Measurements from ENCODE around the gene MYDGF. TPM values are rescaled to one million over a fixed set of nuclear protein-coding genes. Genes with fewer than 3 reads are reported as not detected.

MYDGF gene
- total RNA-seq (100 to 1,000 TPM in 2 of 9 donors, 10 to 100 TPM in 7; 52.1 to 159 (median 74.9) TPM), polyA plus RNA-seq (10 to 100 TPM; 35.9 to 86.9 (median 76.1) TPM)
- long read RNA-seq, donor 1, transcript MYDGF-201 (6 exons, 1,018 nt) = major isoform, 98 of 140 reads
- long read RNA-seq, donor 1, partial matches to known transcripts = 42 of 140 reads
- long read RNA-seq, donor 1, other reads (novel, unspliced or antisense) = 0 of 140 reads
- long read RNA-seq, donor 2, transcript MYDGF-201 (6 exons, 1,018 nt) = major isoform, 40 of 40 reads
- long read RNA-seq, donor 2, partial matches to known transcripts = 0 of 40 reads
- long read RNA-seq, donor 2, other reads (novel, unspliced or antisense) = 0 of 40 reads
- long read RNA-seq, donor 3, transcript MYDGF-201 (6 exons, 1,018 nt) = major isoform, 59 of 59 reads
- long read RNA-seq, donor 3, partial matches to known transcripts = 0 of 59 reads
- long read RNA-seq, donor 3, other reads (novel, unspliced or antisense) = 0 of 59 reads
- long read RNA-seq, donor 4, transcript MYDGF-201 (6 exons, 1,018 nt) = major isoform, 163 of 166 reads
- long read RNA-seq, donor 4, partial matches to known transcripts = 0 of 166 reads
- long read RNA-seq, donor 4, other reads (novel, unspliced or antisense) = 3 of 166 reads
- long read RNA-seq, donor 5, transcript MYDGF-201 (6 exons, 1,018 nt) = major isoform, 181 of 219 reads
- long read RNA-seq, donor 5, partial matches to known transcripts = 0 of 219 reads
- long read RNA-seq, donor 5, other reads (novel, unspliced or antisense) = 38 of 219 reads
- long read RNA-seq, donor 6, transcript MYDGF-201 (6 exons, 1,018 nt) = major isoform, 101 of 108 reads
- long read RNA-seq, donor 6, partial matches to known transcripts = 4 of 108 reads
- long read RNA-seq, donor 6, other reads (novel, unspliced or antisense) = 3 of 108 reads
- long read RNA-seq, donor 7, transcript MYDGF-201 (6 exons, 1,018 nt) = major isoform, 47 of 48 reads
- long read RNA-seq, donor 7, partial matches to known transcripts = 0 of 48 reads
- long read RNA-seq, donor 7, other reads (novel, unspliced or antisense) = 0 of 48 reads
- long read RNA-seq, donor 8, transcript MYDGF-201 (6 exons, 1,018 nt) = major isoform, 86 of 86 reads
- long read RNA-seq, donor 8, partial matches to known transcripts = 0 of 86 reads
- long read RNA-seq, donor 8, other reads (novel, unspliced or antisense) = 0 of 86 reads
- long read RNA-seq, donor 9, transcript MYDGF-201 (6 exons, 1,018 nt) = major isoform, 53 of 53 reads
- long read RNA-seq, donor 9, partial matches to known transcripts = 0 of 53 reads
- long read RNA-seq, donor 9, other reads (novel, unspliced or antisense) = 0 of 53 reads
- long read RNA-seq, donor 10, transcript MYDGF-201 (6 exons, 1,018 nt) = major isoform, 39 of 39 reads
- long read RNA-seq, donor 10, partial matches to known transcripts = 0 of 39 reads
- long read RNA-seq, donor 10, other reads (novel, unspliced or antisense) = 0 of 39 reads

DNA sequence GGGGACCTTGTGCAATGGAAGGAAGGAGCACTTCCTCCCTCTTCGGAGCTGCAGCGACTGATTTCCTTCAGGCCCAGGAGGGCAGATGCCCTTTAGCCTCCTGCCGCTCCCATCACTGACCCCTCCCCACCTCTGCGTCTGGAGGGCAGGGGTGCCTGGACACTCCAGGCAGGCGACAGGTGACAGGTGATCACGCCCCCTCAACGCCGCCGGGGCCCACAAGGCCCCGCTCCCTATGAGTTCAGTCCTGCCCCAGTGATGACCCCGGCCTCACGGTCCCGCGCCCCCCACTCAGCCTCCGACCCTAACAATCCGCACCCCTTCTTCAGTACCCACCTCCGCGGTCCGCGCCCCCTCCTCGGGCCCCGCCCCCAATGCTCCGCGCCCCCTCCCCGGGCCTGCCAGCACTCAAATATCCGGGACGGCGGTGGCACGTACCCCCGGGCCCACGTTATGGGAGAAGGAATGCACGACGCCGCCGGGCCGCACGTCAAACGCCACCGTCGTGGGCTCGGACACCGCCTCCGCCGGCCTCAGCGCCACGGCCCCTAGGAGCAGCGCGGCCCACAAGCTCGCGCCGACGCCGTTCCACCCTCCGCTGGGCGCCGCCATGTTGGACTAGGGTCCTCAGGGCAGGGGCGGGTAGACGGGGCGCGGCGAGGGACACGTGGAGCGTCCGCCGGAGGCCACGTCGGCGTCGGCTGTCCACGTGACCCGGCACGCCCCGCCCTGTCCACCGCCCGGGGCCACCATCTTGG lies at the start of gene MYDGF:
MYDGF (minus strand) TSS at position 620 of the 758 bp plus-strand sequence; CDS start at position 612, 8 bp downstream.
- WGBS, 4 donors = 0 to 2% (median 0%) methylated on average over 9 to 74 of the region's 75 CpGs
- Histone ChIP-seq H3K4me3 (peak within 1 kb of the TSS; percentile 45 to 85 (median 78)), H3K27ac (peak within 1 kb of the TSS in 4 of 5 donors; percentile 51 to 80 (median 66)), H3K4me1 (replicated peaks in 1 of 2) (peaks cover 8 to 20% of the 10 kb centered on the region in 2 donors), H3K36me3 (replicated peaks in 1 of 2) (peaks cover 0 to 33% of the 10 kb centered on the region in 2 donors), H3K27me3 (no peaks in the 10 kb centered on the region), H3K9me3 (replicated peaks in 1 of 3) (no peaks in the 10 kb centered on the region)
- intact Hi-C loops (cut with DNase I) = no loop called here
- TF ChIP-seq POLR2A (IDR thresholded peaks at IDR 0.05) = peak; percentile 39 to 59
- TF ChIP-seq, protein P1, sequence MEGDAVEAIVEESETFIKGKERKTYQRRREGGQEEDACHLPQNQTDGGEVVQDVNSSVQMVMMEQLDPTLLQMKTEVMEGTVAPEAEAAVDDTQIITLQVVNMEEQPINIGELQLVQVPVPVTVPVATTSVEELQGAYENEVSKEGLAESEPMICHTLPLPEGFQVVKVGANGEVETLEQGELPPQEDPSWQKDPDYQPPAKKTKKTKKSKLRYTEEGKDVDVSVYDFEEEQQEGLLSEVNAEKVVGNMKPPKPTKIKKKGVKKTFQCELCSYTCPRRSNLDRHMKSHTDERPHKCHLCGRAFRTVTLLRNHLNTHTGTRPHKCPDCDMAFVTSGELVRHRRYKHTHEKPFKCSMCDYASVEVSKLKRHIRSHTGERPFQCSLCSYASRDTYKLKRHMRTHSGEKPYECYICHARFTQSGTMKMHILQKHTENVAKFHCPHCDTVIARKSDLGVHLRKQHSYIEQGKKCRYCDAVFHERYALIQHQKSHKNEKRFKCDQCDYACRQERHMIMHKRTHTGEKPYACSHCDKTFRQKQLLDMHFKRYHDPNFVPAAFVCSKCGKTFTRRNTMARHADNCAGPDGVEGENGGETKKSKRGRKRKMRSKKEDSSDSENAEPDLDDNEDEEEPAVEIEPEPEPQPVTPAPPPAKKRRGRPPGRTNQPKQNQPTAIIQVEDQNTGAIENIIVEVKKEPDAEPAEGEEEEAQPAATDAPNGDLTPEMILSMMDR (IDR thresholded peaks at IDR 0.05) = no peak
- peak; percentile 93 to 96 (median 95) for DNase-seq

DNA sequence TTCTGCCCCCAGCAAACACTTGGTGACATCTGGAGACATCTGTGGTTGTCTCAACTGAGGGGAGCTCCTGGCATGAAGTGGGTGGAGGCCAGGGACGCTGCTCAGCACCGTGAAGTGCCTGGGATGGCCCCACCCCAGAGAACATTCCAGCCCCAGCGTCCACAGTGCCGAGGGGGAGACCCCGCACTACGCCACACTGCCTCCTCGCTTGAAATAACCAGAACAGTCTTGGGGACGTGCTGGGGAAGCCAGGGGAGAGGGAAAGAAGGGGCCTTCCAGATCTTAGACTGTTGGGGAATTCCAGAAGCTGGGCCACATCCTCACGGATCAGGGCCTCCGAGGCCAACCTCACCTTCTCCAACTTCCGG lies 49.3 kb upstream of the MYDGF start:
- peaks cover 0 to 47% of the 10 kb centered on the region in 2 donors for H3K36me3 ChIP-seq (replicated peaks in 1 of 2)
- TF ChIP-seq, protein P1 (IDR thresholded peaks at IDR 0.05) = no peak
- TF ChIP-seq POLR2A (IDR thresholded peaks at IDR 0.05) = no peak
- no peaks in the 10 kb centered on the region for H3K27me3 ChIP-seq
- no peaks in the 10 kb centered on the region for H3K9me3 ChIP-seq (replicated peaks in 1 of 3)
- WGBS, 4 donors = 85 to 92% (median 92%) methylated on average over 10 to 11 of the region's 11 CpGs; no CpG with 5 or more reads in 1 of the 4 donors
- H3K27ac ChIP-seq = no peak overlapping the region
- no peak overlapping the region for H3K4me3 ChIP-seq
- peaks cover 11 to 17% of the 10 kb centered on the region in 2 donors for H3K4me1 ChIP-seq (replicated peaks in 1 of 2)
- intact Hi-C loops (cut with DNase I) = no loop called here
- DNase-seq = no peak

DNA sequence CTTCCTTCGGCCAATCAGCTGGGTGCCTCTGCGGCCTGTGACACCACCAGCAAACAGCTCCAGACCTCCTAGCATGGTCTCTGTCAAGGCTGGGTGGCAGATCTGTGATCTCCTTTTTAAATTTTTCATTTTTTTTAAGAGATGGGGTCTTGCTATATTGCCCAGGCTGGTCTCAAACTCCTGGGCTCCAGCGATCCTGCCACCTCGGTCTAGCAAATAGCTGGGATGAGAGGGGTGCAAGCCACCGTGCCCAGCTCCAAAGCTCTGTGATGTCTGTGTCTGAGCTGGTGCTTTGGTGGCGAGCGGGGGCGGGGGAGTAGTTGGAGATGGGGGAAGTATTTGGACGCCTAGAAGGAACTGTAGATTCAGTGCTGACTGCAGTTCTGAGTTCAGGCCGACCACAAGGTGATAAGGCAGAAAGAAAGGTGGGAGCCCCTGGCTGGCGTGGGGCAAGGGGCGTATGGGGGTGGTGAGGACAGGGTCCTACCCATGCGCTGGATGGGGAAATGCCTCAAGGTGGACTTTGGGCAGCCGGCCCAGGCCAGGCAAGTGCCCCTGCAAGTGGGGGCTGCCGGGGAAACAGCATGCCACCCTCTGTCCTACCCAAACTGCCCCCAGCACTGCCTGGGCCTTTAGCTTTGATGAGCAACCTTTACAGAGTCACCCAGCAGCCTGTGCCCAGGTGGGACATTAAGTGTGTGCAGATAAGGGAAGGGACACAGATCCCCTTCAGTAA lies 48.0 kb upstream of the MYDGF start:
- intact Hi-C loops (cut with DNase I) = no loop called here
- no peak for DNase-seq
- no peaks in the 10 kb centered on the region for H3K27me3 ChIP-seq
- no peaks in the 10 kb centered on the region for H3K9me3 ChIP-seq (replicated peaks in 1 of 3)
- no peak for TF ChIP-seq POLR2A (IDR thresholded peaks at IDR 0.05)
- TF ChIP-seq, protein P1 (IDR thresholded peaks at IDR 0.05) = no peak
- no peak overlapping the region for H3K4me3 ChIP-seq
- WGBS, 4 donors = 91 to 93% (median 91%) methylated on average over 15 of the region's 15 CpGs
- no peak overlapping the region for H3K27ac ChIP-seq
- peaks cover 12 to 17% of the 10 kb centered on the region in 2 donors for H3K4me1 ChIP-seq (replicated peaks in 1 of 2)
- peaks cover 0 to 56% of the 10 kb centered on the region in 2 donors for H3K36me3 ChIP-seq (replicated peaks in 1 of 2)

Data from adrenal gland (tissue), 19 donors.